Endothelial cell of umbilical vein (primary cell): ENCODE measurements around the gene GNAZ. TPM values are rescaled to one million over a fixed set of nuclear protein-coding genes. Genes with fewer than 3 reads are reported as not detected.

Experiments
- BruUV-seq: library from RNA; stranded (reverse); fragments of 400-500 nt; replicated peaks from 2 replicates; lab custom pipeline; 2021; lab: Mats Ljungman, UMichigan
- CTCF ChIA-PET: fragments of 300-600, 350-600 bp; sonication (Branson Sonifier 250); formaldehyde crosslinking; loops from one replicate; lab custom pipeline; 2021; ENCODE audit warnings: antibody characterized with exemption, inconsistent platforms; lab: Charles Lee
- POLR2A ChIA-PET: fragments of 300-600, 350-600 bp; sonication (Branson Sonifier 250); formaldehyde crosslinking; loops from one replicate; lab custom pipeline; 2021; ENCODE audit warnings: antibody characterized with exemption, inconsistent platforms; lab: Charles Lee
- DNase-seq: peaks from one replicate; pipeline ENCODE4 v3.0.0-alpha.2; 2011; ENCODE audit warnings: low read depth, low spot score
- FAIRE-seq: peaks from 2 replicates; lab custom pipeline; 2011; peaks lifted over from hg19 to GRCh38; lab: Jason Lieb, UNC
- H2AFZ ChIP-seq: 2 replicates; pipeline ENCODE4 v1.6.0; 2012; ENCODE audit warnings: low read depth, low read length, control low read depth, inconsistent platforms
- H3K27ac ChIP-seq: 2 replicates; pipeline ENCODE4 v1.5.1; 2011; ENCODE audit warnings: low read depth, mild to moderate bottlenecking, control low read depth, low read length, moderate library complexity; ENCODE audit not compliant: insufficient read depth
- H3K27me3 ChIP-seq, 2 experiments: 2 replicates each; pipeline versions ENCODE4 v1.6.0 to v1.6.1; 2011; ENCODE audit warnings: low read length in 2 of 2, mixed read lengths in 1 of 2; ENCODE audit not compliant: control insufficient read depth in 2 of 2, insufficient read depth in 2 of 2
- H3K36me3 ChIP-seq, 2 experiments: 2 replicates in 1 of 2; 3 replicates in 1 of 2; pipeline ENCODE4 v1.5.1; 2011; ENCODE audit warnings: low read length in 2 of 2, mild to moderate bottlenecking in 1 of 2, moderate library complexity in 1 of 2; ENCODE audit not compliant: control insufficient read depth in 2 of 2, insufficient read depth in 2 of 2; ENCODE audit errors: extremely low read depth in 1 of 2
- H3K4me1 ChIP-seq: 3 replicates; pipeline ENCODE4 v1.5.1; 2011; ENCODE audit warnings: mild to moderate bottlenecking, low read length; ENCODE audit not compliant: control insufficient read depth, insufficient read depth; ENCODE audit errors: extremely low read depth
- H3K4me2 ChIP-seq: 2 replicates; pipeline ENCODE4 v1.6.1; 2011; ENCODE audit warnings: low read length, control low read depth, mixed read lengths; ENCODE audit not compliant: insufficient read depth
- H3K4me3 ChIP-seq, 3 experiments: fragments of 200-600 bp in 1 of 3; sonication (generic), shearing (Covaris generic) in 1 of 3; replicated peaks in 1 of 3; 2 replicates each; pipeline ENCODE4 v1.5.1; 2011 to 2016; ENCODE audit warnings: control low read depth in 3 of 3, low read length in 3 of 3, mild to moderate bottlenecking in 2 of 3, inconsistent platforms in 1 of 3, low read depth in 1 of 3, moderate library complexity in 1 of 3; ENCODE audit not compliant: insufficient read depth in 1 of 3
- H3K79me2 ChIP-seq: 2 replicates; pipeline ENCODE4 v1.6.0; 2012; ENCODE audit warnings: low read length, inconsistent platforms; ENCODE audit not compliant: control insufficient read depth, insufficient read depth
- H3K9ac ChIP-seq: replicated peaks from 2 replicates; pipeline ENCODE3; 2011; ENCODE audit warnings: low read length, control low read depth; ENCODE audit not compliant: insufficient read depth; ENCODE audit errors: extremely low read depth
- H3K9me1 ChIP-seq: replicated peaks from 3 replicates; pipeline ENCODE4 v1.6.0; 2011; ENCODE audit warnings: mild to moderate bottlenecking, low read length; ENCODE audit not compliant: control insufficient read depth, insufficient read depth; ENCODE audit errors: extremely low read depth
- H3K9me3 ChIP-seq: replicated peaks from 2 replicates; pipeline ENCODE4 v1.5.1; 2012; ENCODE audit warnings: low read length, inconsistent platforms; ENCODE audit not compliant: control insufficient read depth, insufficient read depth
- H4K20me1 ChIP-seq: replicated peaks from 2 replicates; pipeline ENCODE3; 2011; ENCODE audit warnings: mild to moderate bottlenecking, low read length; ENCODE audit not compliant: control insufficient read depth, insufficient read depth; ENCODE audit errors: extremely low read depth
- EZH2 ChIP-seq: IDR thresholded peaks from 2 replicates; pipeline ENCODE4 v1.6.1; 2012; ENCODE audit warnings: borderline replicate concordance, low read depth, mild to moderate bottlenecking, moderate library complexity, low read length, inconsistent platforms; ENCODE audit not compliant: severe bottlenecking
- FOS ChIP-seq: IDR thresholded peaks from 2 replicates; pipeline ENCODE4 v1.6.1; 2011; ENCODE audit warnings: mild to moderate bottlenecking, low read length, moderate library complexity, borderline replicate concordance; ENCODE audit not compliant: insufficient read depth
- GATA2 ChIP-seq: IDR thresholded peaks from 2 replicates; pipeline ENCODE4 v1.7.0; 2011; ENCODE audit warnings: low read depth, mild to moderate bottlenecking, moderate library complexity, mixed read lengths, low read length; ENCODE audit not compliant: insufficient read length, insufficient read depth
- JUN ChIP-seq: IDR thresholded peaks from 2 replicates; pipeline ENCODE4 v1.6.1; 2011; ENCODE audit warnings: borderline replicate concordance, low read depth; ENCODE audit not compliant: insufficient read length, insufficient read depth
- MYC ChIP-seq: IDR thresholded peaks from one replicate; pipeline ENCODE4 v1.6.1; 2011; ENCODE audit warnings: mild to moderate bottlenecking, low read depth, low read length
- POLR2A ChIP-seq: IDR thresholded peaks from 2 replicates; pipeline ENCODE4 v1.6.1; 2012; ENCODE audit warnings: low read depth, mild to moderate bottlenecking, control low read depth, low read length
- POLR2AphosphoS5 ChIP-seq: IDR thresholded peaks from 2 replicates; pipeline ENCODE4 v1.6.1; 2012; ENCODE audit warnings: low read depth, mild to moderate bottlenecking, control low read depth, low read length, moderate library complexity; ENCODE audit not compliant: insufficient read depth
- dilution Hi-C: fragments of 300-500 bp; cut with MboI; formaldehyde crosslinking; loops from one replicate; pipeline ENCODE4 v1.15.0; 2019; ENCODE audit warnings: low sequenced_read_pairs; ENCODE audit not compliant: extremely low pct_ligation_motif_present
- intact Hi-C: fragments of 100-400 bp; cut with micrococcal nuclease; formaldehyde crosslinking; loops from one replicate; pipeline ENCODE4 v1.10.0; 2022
- polyA plus RNA-seq, 4 experiments: library from polyadenylated mRNA; depleted of rRNA in 3 of 4; stranded (reverse) in 3 of 4; unstranded in 1 of 4; fragments of >200 nt; gene quantifications; 2 replicates each; pipeline versions ENCODE4 v1.2.1 to v1.2.3, GENCODE V29; 2011 to 2012; ENCODE audit warnings: missing spikeins in 1 of 4
- total RNA-seq: library from RNA; stranded (reverse); gene quantifications from 2 replicates; pipeline ENCODE4 v1.2.3, GENCODE V29; 2021
- TF ChIP-seq, protein P1 (sequence below), 2 donors: IDR thresholded peaks; 1 replicate in 1 of 2; 2 replicates in 1 of 2; pipeline ENCODE4 v1.5.1; 2011; ENCODE audit warnings: low read length in 2 of 2, mild to moderate bottlenecking in 2 of 2, moderate library complexity in 2 of 2, control low read depth in 1 of 2, inconsistent platforms in 1 of 2, low read depth in 1 of 2; ENCODE audit not compliant: insufficient read depth in 1 of 2; ENCODE audit errors: extremely low read depth in 1 of 2
- TF ChIP-seq, protein P2 (sequence below): IDR thresholded peaks from 2 replicates; pipeline ENCODE4 v1.6.1; 2011; ENCODE audit not compliant: insufficient read depth, insufficient read length

GNAZ gene
- total and polyA plus RNA-seq, 2 donors (not counting 3 experiments of a cell fraction or from before 2014, with no cell fraction given): 0.44 to 0.86 TPM

GRCh38 chr22:23035557-23036277, 34.6 kb upstream of the GNAZ start:
- ChIA-PET POLR2A (no interaction called here), CTCF (interaction anchor here (1.6 to 1.7 kb wide), 2 partner anchors 11 to 24 kb away, joined by 4 read pairs; no protein-coding TSS in a partner anchor)
- no peak overlapping the region for H2AFZ ChIP-seq
- H3K79me2 ChIP-seq: no peaks in the 10 kb centered on the region
- no peaks in the 10 kb centered on the region for H3K9me1 ChIP-seq
- DNase-seq (no peak), FAIRE-seq (no peak)
- H3K27ac ChIP-seq: no peak overlapping the region
- no peaks in the 10 kb centered on the region for H3K36me3 ChIP-seq
- no peak overlapping the region for H3K4me2 ChIP-seq
- intact Hi-C loops: no loop called here
- peaks cover 0 to 1% of the 10 kb centered on the region in 2 experiments for H3K27me3 ChIP-seq
- H3K4me1 ChIP-seq: no peaks in the 10 kb centered on the region
- H3K9me3 ChIP-seq: no peaks in the 10 kb centered on the region
- H3K9ac ChIP-seq: no peak overlapping the region
- no peaks in the 10 kb centered on the region for H4K20me1 ChIP-seq
- dilution Hi-C loops: no loop called here
- no TSS peak for BruUV-seq
- H3K4me3 ChIP-seq: no peak overlapping the region
- TF ChIP-seq EZH2: no peak
- no peak for TF ChIP-seq POLR2A
- TF ChIP-seq GATA2: no peak
- TF ChIP-seq, protein P1, sequence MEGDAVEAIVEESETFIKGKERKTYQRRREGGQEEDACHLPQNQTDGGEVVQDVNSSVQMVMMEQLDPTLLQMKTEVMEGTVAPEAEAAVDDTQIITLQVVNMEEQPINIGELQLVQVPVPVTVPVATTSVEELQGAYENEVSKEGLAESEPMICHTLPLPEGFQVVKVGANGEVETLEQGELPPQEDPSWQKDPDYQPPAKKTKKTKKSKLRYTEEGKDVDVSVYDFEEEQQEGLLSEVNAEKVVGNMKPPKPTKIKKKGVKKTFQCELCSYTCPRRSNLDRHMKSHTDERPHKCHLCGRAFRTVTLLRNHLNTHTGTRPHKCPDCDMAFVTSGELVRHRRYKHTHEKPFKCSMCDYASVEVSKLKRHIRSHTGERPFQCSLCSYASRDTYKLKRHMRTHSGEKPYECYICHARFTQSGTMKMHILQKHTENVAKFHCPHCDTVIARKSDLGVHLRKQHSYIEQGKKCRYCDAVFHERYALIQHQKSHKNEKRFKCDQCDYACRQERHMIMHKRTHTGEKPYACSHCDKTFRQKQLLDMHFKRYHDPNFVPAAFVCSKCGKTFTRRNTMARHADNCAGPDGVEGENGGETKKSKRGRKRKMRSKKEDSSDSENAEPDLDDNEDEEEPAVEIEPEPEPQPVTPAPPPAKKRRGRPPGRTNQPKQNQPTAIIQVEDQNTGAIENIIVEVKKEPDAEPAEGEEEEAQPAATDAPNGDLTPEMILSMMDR (IDR thresholded peaks at IDR 0.05; ENCODE audit: extremely low read depth in 1 of 2, insufficient read depth in 1 of 2, low read depth in 1 of 2, low read length in 2 of 2): no peak
- TF ChIP-seq, protein P2, sequence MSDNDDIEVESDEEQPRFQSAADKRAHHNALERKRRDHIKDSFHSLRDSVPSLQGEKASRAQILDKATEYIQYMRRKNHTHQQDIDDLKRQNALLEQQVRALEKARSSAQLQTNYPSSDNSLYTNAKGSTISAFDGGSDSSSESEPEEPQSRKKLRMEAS: no peak
- TF ChIP-seq FOS: no peak
- no peak for TF ChIP-seq MYC
- TF ChIP-seq POLR2AphosphoS5: no peak
- TF ChIP-seq JUN: no peak
